ENCODE data around the gene C6orf163. TPM values are rescaled to one million over a fixed set of nuclear protein-coding genes. Genes with fewer than 3 reads are reported as not detected.

Gene C6orf163
- polyA plus RNA-seq, 2 donors, result 0.16 to 1.8 TPM

DNA sequence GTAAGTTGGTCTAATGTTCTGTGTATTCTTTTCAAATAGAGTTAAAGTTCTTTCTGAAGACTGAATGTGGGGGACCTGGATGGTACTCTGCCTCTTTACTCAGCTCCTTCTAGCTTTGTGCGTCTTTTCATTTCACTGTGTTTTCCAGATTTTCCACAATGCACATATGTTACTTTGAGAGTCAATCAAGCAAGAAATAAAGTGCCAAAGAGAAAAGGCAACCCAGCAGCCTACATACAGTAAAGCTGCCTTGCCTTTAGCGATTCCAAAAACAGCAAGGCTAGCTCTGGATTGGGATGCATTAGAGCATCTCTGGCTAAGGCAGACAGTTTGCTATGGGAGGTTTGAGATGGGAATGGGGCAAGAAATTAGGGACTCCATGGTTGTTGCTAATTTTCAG is 5.3 kb downstream of the C6orf163 start:
- H3K4me1 ChIP-seq (ENCODE audit: control insufficient read depth in 2 of 2, insufficient read depth in 2 of 2, low read length in 1 of 2), result no peaks in the 10 kb centered on the region
- H3K27me3 ChIP-seq (ENCODE audit: control insufficient read depth in 1 of 2, insufficient read depth in 2 of 2, low read length in 2 of 2), result no peaks in the 10 kb centered on the region
- no peaks in the 10 kb centered on the region for H3K9me3 ChIP-seq (ENCODE audit: control insufficient read depth in 2 of 2, insufficient read depth in 1 of 2, low read depth in 1 of 2, low read length in 1 of 2)
- WGBS, 2 donors, result 97 to 99% methylated on average over 2 of the region's 2 CpGs
- H3K36me3 ChIP-seq (ENCODE audit: control insufficient read depth in 2 of 2, insufficient read depth in 2 of 2, low read length in 1 of 2), result no peaks in the 10 kb centered on the region
- H3K27ac ChIP-seq (ENCODE audit: low read depth in 2 of 2, low read length in 1 of 2), result no peak overlapping the region
- H3K4me3 ChIP-seq (ENCODE audit: low read depth in 1 of 2, low read length in 2 of 2), result no peak overlapping the region

DNA sequence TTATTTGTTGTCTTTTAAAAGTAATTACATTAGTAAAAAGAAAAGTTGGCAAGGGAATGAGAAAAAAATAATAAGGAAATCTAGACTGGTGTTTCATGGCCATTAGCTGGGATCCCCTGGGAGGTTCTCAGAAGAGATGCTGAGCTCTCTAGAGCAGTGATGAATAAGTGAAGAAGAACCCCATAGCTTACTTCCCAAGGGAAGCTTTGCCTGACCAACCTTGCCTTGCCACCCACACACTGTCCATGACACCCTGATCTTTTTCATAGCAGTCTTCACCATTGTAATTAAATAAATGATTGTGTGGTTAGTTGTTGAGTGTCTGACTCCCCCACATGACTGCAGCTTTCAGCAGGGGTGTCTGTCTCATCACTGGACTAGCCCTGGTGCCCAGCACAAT is 5.9 kb downstream of the C6orf163 start:
- Histone ChIP-seq H3K4me3 (ENCODE audit: low read depth in 1 of 2, low read length in 2 of 2) (no peak overlapping the region), H3K27ac (ENCODE audit: low read depth in 2 of 2, low read length in 1 of 2) (no peak overlapping the region), H3K36me3 (ENCODE audit: control insufficient read depth in 2 of 2, insufficient read depth in 2 of 2, low read length in 1 of 2) (no peaks in the 10 kb centered on the region), H3K27me3 (ENCODE audit: control insufficient read depth in 1 of 2, insufficient read depth in 2 of 2, low read length in 2 of 2) (no peaks in the 10 kb centered on the region), H3K4me1 (ENCODE audit: control insufficient read depth in 2 of 2, insufficient read depth in 2 of 2, low read length in 1 of 2) (no peaks in the 10 kb centered on the region), H3K9me3 (ENCODE audit: control insufficient read depth in 2 of 2, insufficient read depth in 1 of 2, low read depth in 1 of 2, low read length in 1 of 2) (no peaks in the 10 kb centered on the region)

DNA sequence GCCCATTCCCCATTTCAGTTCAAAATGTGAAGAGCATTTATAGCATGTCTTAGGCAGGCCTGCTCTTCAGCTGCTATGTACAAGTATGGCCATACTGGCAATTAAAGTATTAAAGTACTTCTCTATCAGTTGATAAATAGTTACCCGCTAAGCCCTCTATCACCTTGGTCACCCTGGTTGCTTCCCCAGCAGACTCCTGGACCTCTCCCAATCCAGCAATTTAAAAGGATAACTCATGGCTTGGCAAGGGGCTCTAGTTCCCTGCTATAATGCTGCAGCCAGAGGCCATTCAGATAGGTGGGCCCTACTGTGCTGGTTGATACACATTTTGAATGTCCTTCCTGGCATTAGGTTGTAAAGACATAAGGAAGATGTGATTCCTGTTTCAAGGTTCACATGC is 7.0 kb downstream of the C6orf163 start:
- Histone ChIP-seq H3K4me1 (ENCODE audit: control insufficient read depth in 2 of 2, insufficient read depth in 2 of 2, low read length in 1 of 2) (no peaks in the 10 kb centered on the region), H3K9me3 (ENCODE audit: control insufficient read depth in 2 of 2, insufficient read depth in 1 of 2, low read depth in 1 of 2, low read length in 1 of 2) (no peaks in the 10 kb centered on the region), H3K27ac (ENCODE audit: low read depth in 2 of 2, low read length in 1 of 2) (no peak overlapping the region), H3K4me3 (ENCODE audit: low read depth in 1 of 2, low read length in 2 of 2) (no peak overlapping the region), H3K27me3 (ENCODE audit: control insufficient read depth in 1 of 2, insufficient read depth in 2 of 2, low read length in 2 of 2) (no peaks in the 10 kb centered on the region), H3K36me3 (ENCODE audit: control insufficient read depth in 2 of 2, insufficient read depth in 2 of 2, low read length in 1 of 2) (no peaks in the 10 kb centered on the region)
- 100% methylated on average over 1 of the region's 1 CpG for WGBS, 2 donors

DNA sequence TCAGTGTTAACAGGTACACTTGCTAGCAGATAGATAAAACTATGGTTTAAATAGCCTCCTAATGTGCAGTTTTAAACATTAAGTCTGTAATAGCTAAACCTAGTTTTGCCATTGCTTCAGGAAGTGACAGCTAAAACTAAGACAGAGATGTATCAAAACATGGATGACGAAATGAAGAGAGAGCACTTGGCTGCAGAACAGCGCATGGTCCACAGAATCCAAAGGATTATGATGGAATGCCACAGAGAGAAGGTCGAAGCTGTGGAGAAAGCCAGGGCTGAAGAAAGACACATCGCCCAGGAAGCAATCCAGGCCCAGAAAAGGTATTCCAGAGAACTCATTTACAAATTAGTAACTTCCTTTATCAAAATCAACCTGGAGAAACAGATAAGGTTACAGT is 11.6 kb downstream of the C6orf163 start:
- no peaks in the 10 kb centered on the region for H3K27me3 ChIP-seq (ENCODE audit: control insufficient read depth in 1 of 2, insufficient read depth in 2 of 2, low read length in 2 of 2)
- no peak overlapping the region for H3K4me3 ChIP-seq (ENCODE audit: low read depth in 1 of 2, low read length in 2 of 2)
- H3K4me1 ChIP-seq (ENCODE audit: control insufficient read depth in 2 of 2, insufficient read depth in 2 of 2, low read length in 1 of 2), result no peaks in the 10 kb centered on the region
- 90 to 94% methylated on average over 4 of the region's 4 CpGs for WGBS, 2 donors
- H3K36me3 ChIP-seq (ENCODE audit: control insufficient read depth in 2 of 2, insufficient read depth in 2 of 2, low read length in 1 of 2), result no peaks in the 10 kb centered on the region
- no peak overlapping the region for H3K27ac ChIP-seq (ENCODE audit: low read depth in 2 of 2, low read length in 1 of 2)
- no peaks in the 10 kb centered on the region for H3K9me3 ChIP-seq (ENCODE audit: control insufficient read depth in 2 of 2, insufficient read depth in 1 of 2, low read depth in 1 of 2, low read length in 1 of 2)

DNA sequence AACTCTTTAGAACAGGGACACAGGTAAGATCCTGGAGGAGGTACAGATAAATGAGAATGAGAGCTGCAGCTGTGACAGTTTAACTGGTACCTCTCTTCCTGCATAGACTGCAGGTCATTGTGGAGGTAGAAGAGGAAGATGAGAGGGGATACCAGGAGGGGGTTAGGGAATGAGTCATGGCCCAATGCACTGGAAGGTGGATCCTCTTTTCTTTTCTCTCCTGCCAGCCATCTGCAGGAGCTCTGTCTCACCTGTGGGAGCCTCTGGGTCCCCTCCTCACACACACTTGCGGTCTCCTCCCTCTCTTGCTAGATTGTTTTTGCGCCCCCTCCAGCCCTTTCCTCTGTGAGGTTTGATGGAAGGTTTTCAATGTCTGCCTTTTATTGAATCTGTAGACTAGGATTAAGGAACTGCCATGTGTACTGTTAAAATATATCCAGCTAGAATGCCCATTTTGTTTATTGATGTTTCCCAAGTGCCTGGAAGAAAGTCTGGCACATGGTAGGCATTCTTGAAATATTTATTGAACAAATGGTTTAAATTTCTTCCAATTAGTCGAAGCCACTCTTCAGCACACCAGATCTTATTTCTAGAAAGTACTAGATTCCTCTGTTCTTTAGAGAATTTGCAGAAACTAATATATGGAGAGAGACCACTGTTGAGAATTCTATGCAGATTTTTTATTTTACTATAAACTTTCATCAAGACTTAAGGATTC is 13.0 kb downstream of the C6orf163 start:
- Histone ChIP-seq H3K36me3 (ENCODE audit: control insufficient read depth in 2 of 2, insufficient read depth in 2 of 2, low read length in 1 of 2) (no peaks in the 10 kb centered on the region), H3K27me3 (ENCODE audit: control insufficient read depth in 1 of 2, insufficient read depth in 2 of 2, low read length in 2 of 2) (no peaks in the 10 kb centered on the region), H3K4me1 (ENCODE audit: control insufficient read depth in 2 of 2, insufficient read depth in 2 of 2, low read length in 1 of 2) (no peaks in the 10 kb centered on the region), H3K27ac (ENCODE audit: low read depth in 2 of 2, low read length in 1 of 2) (no peak overlapping the region), H3K4me3 (ENCODE audit: low read depth in 1 of 2, low read length in 2 of 2) (no peak overlapping the region), H3K9me3 (ENCODE audit: control insufficient read depth in 2 of 2, insufficient read depth in 1 of 2, low read depth in 1 of 2, low read length in 1 of 2) (no peaks in the 10 kb centered on the region)
- WGBS, 2 donors, result 85 to 88% methylated on average over 3 of the region's 3 CpGs

DNA sequence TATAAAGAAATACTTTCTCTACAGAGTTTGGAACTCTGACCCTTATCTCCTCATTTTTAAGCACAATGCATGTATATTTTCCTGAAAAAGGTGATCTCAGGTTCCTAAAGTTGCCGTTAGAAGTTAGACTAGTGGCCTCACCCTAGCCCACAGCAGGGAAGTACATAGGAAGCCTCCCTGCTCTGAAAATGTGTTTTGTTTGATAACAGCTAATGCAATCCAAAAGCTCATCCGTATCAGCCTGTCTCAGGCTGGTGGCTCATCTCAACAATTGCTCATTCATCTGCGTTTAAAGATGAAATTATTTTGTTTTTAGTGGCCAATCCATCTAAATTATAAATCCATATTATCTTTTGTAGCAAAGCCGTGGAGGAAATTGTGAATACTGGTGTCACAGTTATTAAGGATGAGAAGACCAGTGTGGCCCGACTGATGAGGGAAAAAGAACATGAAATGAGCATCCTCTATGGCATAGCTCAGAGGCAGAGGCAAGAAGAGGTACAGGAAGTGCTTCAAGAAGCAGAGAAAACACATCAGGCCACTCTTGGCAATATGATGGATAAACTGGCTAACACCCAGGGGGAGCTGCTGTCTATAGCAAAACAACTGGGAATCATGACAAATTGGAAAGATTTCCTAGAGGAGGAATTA is 20.1 kb downstream of the C6orf163 start:
- Histone ChIP-seq H3K27ac (ENCODE audit: low read depth in 2 of 2, low read length in 1 of 2) (no peak overlapping the region), H3K36me3 (ENCODE audit: control insufficient read depth in 2 of 2, insufficient read depth in 2 of 2, low read length in 1 of 2) (no peaks in the 10 kb centered on the region), H3K27me3 (ENCODE audit: control insufficient read depth in 1 of 2, insufficient read depth in 2 of 2, low read length in 2 of 2) (no peaks in the 10 kb centered on the region), H3K9me3 (ENCODE audit: control insufficient read depth in 2 of 2, insufficient read depth in 1 of 2, low read depth in 1 of 2, low read length in 1 of 2) (peaks cover 0 to 3% of the 10 kb centered on the region in 2 donors), H3K4me1 (ENCODE audit: control insufficient read depth in 2 of 2, insufficient read depth in 2 of 2, low read length in 1 of 2) (no peaks in the 10 kb centered on the region), H3K4me3 (ENCODE audit: low read depth in 1 of 2, low read length in 2 of 2) (no peak overlapping the region)
- 74 to 78% methylated on average over 5 of the region's 5 CpGs for WGBS, 2 donors

DNA sequence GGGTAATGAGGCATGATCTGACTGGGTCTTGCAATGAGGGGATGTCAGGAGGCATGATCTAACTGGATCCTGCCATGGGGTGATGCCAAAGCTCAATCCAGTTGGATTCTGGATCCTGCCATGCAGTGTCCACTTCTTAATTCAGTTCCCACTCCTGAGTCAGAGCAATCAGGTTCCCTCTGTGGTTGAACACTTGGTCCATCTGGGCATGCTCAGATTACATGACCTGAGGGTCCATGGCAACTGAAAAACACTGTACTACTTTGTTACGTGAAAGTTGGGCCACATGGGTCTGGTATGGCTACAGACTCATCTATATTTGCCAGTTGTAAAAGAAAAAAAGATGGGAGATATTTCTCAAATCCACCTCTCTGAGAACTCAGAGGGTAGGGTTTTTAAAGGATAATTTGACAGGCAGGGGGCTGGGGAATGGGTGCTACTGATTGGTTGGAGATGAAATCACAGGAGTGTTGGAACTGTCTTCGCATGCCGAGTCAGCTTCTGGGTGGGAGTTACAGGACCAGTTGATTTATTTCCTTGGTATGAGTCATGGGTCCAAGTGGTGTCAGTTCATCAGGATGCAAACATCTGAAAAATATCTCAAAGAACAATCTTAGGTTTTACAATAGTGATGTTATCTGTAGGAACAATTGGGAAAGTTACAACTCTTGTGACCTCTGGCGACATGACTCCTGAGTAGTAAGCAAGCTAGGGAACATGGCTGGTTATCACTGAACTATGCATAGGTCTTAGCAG is 21.6 kb downstream of the C6orf163 start:
- no peak overlapping the region for H3K4me3 ChIP-seq (ENCODE audit: low read depth in 1 of 2, low read length in 2 of 2)
- no peaks in the 10 kb centered on the region for H3K27me3 ChIP-seq (ENCODE audit: control insufficient read depth in 1 of 2, insufficient read depth in 2 of 2, low read length in 2 of 2)
- no peak overlapping the region for H3K27ac ChIP-seq (ENCODE audit: low read depth in 2 of 2, low read length in 1 of 2)
- 91 to 92% methylated on average over 4 of the region's 4 CpGs for whole genome bisulfite sequencing, 2 donors
- H3K9me3 ChIP-seq (ENCODE audit: control insufficient read depth in 2 of 2, insufficient read depth in 1 of 2, low read depth in 1 of 2, low read length in 1 of 2), result peaks cover 0 to 3% of the 10 kb centered on the region in 2 donors
- no peaks in the 10 kb centered on the region for H3K36me3 ChIP-seq (ENCODE audit: control insufficient read depth in 2 of 2, insufficient read depth in 2 of 2, low read length in 1 of 2)
- no peaks in the 10 kb centered on the region for H3K4me1 ChIP-seq (ENCODE audit: control insufficient read depth in 2 of 2, insufficient read depth in 2 of 2, low read length in 1 of 2)

DNA sequence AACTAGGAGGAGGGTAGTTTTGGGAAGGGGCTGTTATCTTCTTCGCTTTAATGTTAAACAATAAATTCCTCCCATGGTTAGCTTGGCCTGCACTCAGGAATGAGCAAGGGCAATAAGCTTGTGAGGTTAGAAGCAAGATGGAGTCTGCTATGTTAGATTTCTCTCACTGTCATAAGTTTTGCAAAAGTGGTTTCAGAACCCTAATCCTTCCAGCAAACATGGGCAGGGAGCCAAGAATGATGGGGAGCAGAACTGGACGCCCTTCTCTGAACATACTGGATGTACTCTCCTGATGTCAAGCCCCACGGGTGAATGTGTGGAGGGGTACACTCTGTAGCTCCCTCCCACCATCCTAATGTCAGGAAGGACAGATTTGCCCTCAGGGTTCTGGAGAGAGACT is 22.3 kb downstream of the C6orf163 start:
- Histone ChIP-seq H3K27ac (ENCODE audit: low read depth in 2 of 2, low read length in 1 of 2) (no peak overlapping the region), H3K4me3 (ENCODE audit: low read depth in 1 of 2, low read length in 2 of 2) (no peak overlapping the region), H3K36me3 (ENCODE audit: control insufficient read depth in 2 of 2, insufficient read depth in 2 of 2, low read length in 1 of 2) (no peaks in the 10 kb centered on the region), H3K9me3 (ENCODE audit: control insufficient read depth in 2 of 2, insufficient read depth in 1 of 2, low read depth in 1 of 2, low read length in 1 of 2) (peaks cover 0 to 3% of the 10 kb centered on the region in 2 donors), H3K27me3 (ENCODE audit: control insufficient read depth in 1 of 2, insufficient read depth in 2 of 2, low read length in 2 of 2) (no peaks in the 10 kb centered on the region), H3K4me1 (ENCODE audit: control insufficient read depth in 2 of 2, insufficient read depth in 2 of 2, low read length in 1 of 2) (no peaks in the 10 kb centered on the region)
- WGBS, 2 donors, result 73 to 76% methylated on average over 3 of the region's 3 CpGs

DNA sequence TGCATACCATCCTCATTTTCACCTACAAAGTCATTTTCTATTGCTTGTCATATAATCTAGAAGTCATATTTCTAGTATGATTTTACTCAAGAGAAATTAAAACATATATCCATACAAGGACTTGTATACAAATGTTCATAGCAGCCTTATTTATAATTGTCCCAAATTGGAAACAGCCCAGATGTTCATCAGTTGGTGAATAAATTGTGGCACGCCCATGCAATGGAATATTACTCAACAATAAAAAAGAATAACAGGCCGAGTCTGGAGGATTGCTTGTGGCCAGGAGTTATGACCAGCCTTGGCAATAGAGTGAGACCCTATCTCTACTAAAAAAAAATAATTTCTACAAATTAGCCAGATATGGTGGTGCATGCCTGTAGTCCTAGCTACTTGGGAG is 28.8 kb downstream of the C6orf163 start:
- Histone ChIP-seq H3K4me1 (ENCODE audit: control insufficient read depth in 2 of 2, insufficient read depth in 2 of 2, low read length in 1 of 2) (no peaks in the 10 kb centered on the region), H3K36me3 (ENCODE audit: control insufficient read depth in 2 of 2, insufficient read depth in 2 of 2, low read length in 1 of 2) (no peaks in the 10 kb centered on the region), H3K4me3 (ENCODE audit: low read depth in 1 of 2, low read length in 2 of 2) (no peak overlapping the region), H3K27ac (ENCODE audit: low read depth in 2 of 2, low read length in 1 of 2) (no peak overlapping the region), H3K9me3 (ENCODE audit: control insufficient read depth in 2 of 2, insufficient read depth in 1 of 2, low read depth in 1 of 2, low read length in 1 of 2) (peaks cover 0 to 3% of the 10 kb centered on the region in 2 donors), H3K27me3 (ENCODE audit: control insufficient read depth in 1 of 2, insufficient read depth in 2 of 2, low read length in 2 of 2) (no peaks in the 10 kb centered on the region)
- 93 to 95% methylated on average over 2 of the region's 2 CpGs for WGBS, 2 donors
